Stomach smooth muscle (tissue), 2 donors: ENCODE data around the gene TNFAIP1.

ENCODE experiments used
- H3K27ac ChIP-seq: one replicate; pipeline ENCODE4 v1.7.0; 2013; ENCODE audit warnings: mild to moderate bottlenecking, low read length, inconsistent platforms
- H3K27me3 ChIP-seq, 2 donors: one replicate each; pipeline ENCODE4 v1.7.0; 2013; ENCODE audit warnings: low read length in 2 of 2; ENCODE audit not compliant: insufficient read depth in 2 of 2, control insufficient read depth in 1 of 2
- H3K36me3 ChIP-seq, 2 donors: one replicate each; pipeline ENCODE4 v1.7.0; 2013; ENCODE audit warnings: low read length in 2 of 2; ENCODE audit not compliant: control insufficient read depth in 2 of 2, insufficient read depth in 2 of 2
- H3K4me1 ChIP-seq: one replicate; pipeline ENCODE4 v1.7.0; 2013; ENCODE audit warnings: low read length; ENCODE audit not compliant: control insufficient read depth, insufficient read depth
- H3K4me3 ChIP-seq, 2 donors: one replicate each; pipeline ENCODE4 v1.7.0; 2013; ENCODE audit warnings: low read length in 2 of 2
- H3K9ac ChIP-seq, 2 donors: one replicate each; pipeline ENCODE4 v1.7.0; 2013; ENCODE audit warnings: low read length in 2 of 2, mild to moderate bottlenecking in 1 of 2
- H3K9me3 ChIP-seq, 2 donors: one replicate each; pipeline ENCODE4 v1.7.0; 2013; ENCODE audit warnings: low read length in 2 of 2; ENCODE audit not compliant: control insufficient read depth in 2 of 2
- donor health status: healthy.
- donor health status: Pancreatic carcinoma.

TNFAIP1 gene

GRCh38 chr17:28365487-28365886, 29.9 kb downstream of the TNFAIP1 start:
- Histone ChIP-seq H3K4me3 (no peak overlapping the region), H3K36me3 (peaks cover 29 to 37% of the 10 kb centered on the region in 2 donors), H3K9me3 (no peaks in the 10 kb centered on the region), H3K27ac (no peak overlapping the region), H3K4me1 (no peaks in the 10 kb centered on the region), H3K27me3 (no peaks in the 10 kb centered on the region), H3K9ac (no peak overlapping the region)

GRCh38 chr17:28366605-28367004, 31.0 kb downstream of the TNFAIP1 start:
- no peak overlapping the region for H3K27ac ChIP-seq
- peaks cover 7% of the 10 kb centered on the region for H3K4me1 ChIP-seq
- H3K9ac ChIP-seq = no peak overlapping the region
- no peaks in the 10 kb centered on the region for H3K9me3 ChIP-seq
- H3K27me3 ChIP-seq = no peaks in the 10 kb centered on the region
- H3K4me3 ChIP-seq = no peak overlapping the region
- H3K36me3 ChIP-seq = peaks cover 18 to 26% of the 10 kb centered on the region in 2 donors

GRCh38 chr17:28367641-28368305, 32.2 kb downstream of the TNFAIP1 start:
- no peak overlapping the region for H3K27ac ChIP-seq
- H3K27me3 ChIP-seq = no peaks in the 10 kb centered on the region
- no peaks in the 10 kb centered on the region for H3K9me3 ChIP-seq
- no peak overlapping the region for H3K9ac ChIP-seq
- peaks cover 17% of the 10 kb centered on the region for H3K4me1 ChIP-seq
- no peak overlapping the region for H3K4me3 ChIP-seq
- peaks cover 13 to 17% of the 10 kb centered on the region in 2 donors for H3K36me3 ChIP-seq

GRCh38 chr17:28368306-28368831, 32.8 kb downstream of the TNFAIP1 start:
- Histone ChIP-seq H3K9ac (no peak overlapping the region), H3K27me3 (no peaks in the 10 kb centered on the region), H3K4me1 (peaks cover 23% of the 10 kb centered on the region), H3K9me3 (no peaks in the 10 kb centered on the region), H3K4me3 (no peak overlapping the region), H3K27ac (no peak overlapping the region), H3K36me3 (peaks cover 7 to 12% of the 10 kb centered on the region in 2 donors)

- Histone ChIP-seq H3K9me3 (no peaks in the 10 kb centered on the region), H3K27me3 (no peaks in the 10 kb centered on the region), H3K27ac (no peak overlapping the region), H3K4me3 (no peak overlapping the region), H3K4me1 (peaks cover 25% of the 10 kb centered on the region), H3K9ac (no peak overlapping the region), H3K36me3 (peaks cover under 1 to 7% of the 10 kb centered on the region in 2 donors)
These were observed 33.5 kb downstream of the TNFAIP1 start for GRCh38 chr17:28368915-28369683.

- Histone ChIP-seq H3K9me3 (no peaks in the 10 kb centered on the region), H3K27ac (no peak overlapping the region), H3K4me1 (peaks cover 25% of the 10 kb centered on the region), H3K27me3 (no peaks in the 10 kb centered on the region), H3K4me3 (no peak overlapping the region), H3K9ac (no peak overlapping the region), H3K36me3 (peaks cover 0 to 1% of the 10 kb centered on the region in 2 donors)
These were observed 34.1 kb downstream of the TNFAIP1 start for GRCh38 chr17:28369684-28370034.

- H3K4me1 ChIP-seq = peaks cover 25% of the 10 kb centered on the region
- peak within 1 kb of the TSS; percentile 4 to 58 for H3K9ac ChIP-seq
- H3K36me3 ChIP-seq = no peaks in the 10 kb centered on the region
- H3K27me3 ChIP-seq = no peaks in the 10 kb centered on the region
- no peaks in the 10 kb centered on the region for H3K9me3 ChIP-seq
- H3K4me3 ChIP-seq = peak within 1 kb of the TSS; percentile 57 to 79
- H3K27ac ChIP-seq = peak within 1 kb of the TSS; percentile 79
These were observed 34.6 kb downstream of the TNFAIP1 start, which contains the start of gene VTN for GRCh38 chr17:28370035-28370743. Gene VTN (minus strand): TSS chr17:28370307. CDS start chr17:28370203, 104 bp downstream.

GRCh38 chr17:28370744-28371103, 35.2 kb downstream of the TNFAIP1 start:
- Histone ChIP-seq H3K27ac (peak overlapping the region; percentile 79), H3K9ac (peak overlapping the region; percentile 4 to 58), H3K9me3 (no peaks in the 10 kb centered on the region), H3K4me1 (peaks cover 25% of the 10 kb centered on the region), H3K4me3 (peak overlapping the region in 1 of 2 donors; percentile 79), H3K27me3 (no peaks in the 10 kb centered on the region), H3K36me3 (no peaks in the 10 kb centered on the region)

GRCh38 chr17:28371245-28372202, 36.0 kb downstream of the TNFAIP1 start, which contains the start of gene SARM1:
Gene SARM1 (plus strand): TSS chr17:28371694. CDS start chr17:28372033, 339 bp downstream.
- Histone ChIP-seq H3K36me3 (no peaks in the 10 kb centered on the region), H3K9me3 (no peaks in the 10 kb centered on the region), H3K4me3 (peak within 1 kb of the TSS; percentile 79 to 80), H3K27ac (peak within 1 kb of the TSS; percentile 79), H3K27me3 (no peaks in the 10 kb centered on the region), H3K4me1 (peaks cover 25% of the 10 kb centered on the region), H3K9ac (peak within 1 kb of the TSS; percentile 58 to 65)
